GM21515 (cell line): ENCODE results near the gene TIMM13.
"Not testable (repeated sequence)": the region's sequence is repeated elsewhere in the genome, so short reads cannot be mapped to it uniquely, and the experiment has no call there.

Experiments used
- ATAC-seq: cut with Tn5 transposase; IDR thresholded peaks from one replicate; pipeline ENCODE4 v1.9.1; 2021; ENCODE audit not compliant: unreplicated experiment

TIMM13 gene

DNA sequence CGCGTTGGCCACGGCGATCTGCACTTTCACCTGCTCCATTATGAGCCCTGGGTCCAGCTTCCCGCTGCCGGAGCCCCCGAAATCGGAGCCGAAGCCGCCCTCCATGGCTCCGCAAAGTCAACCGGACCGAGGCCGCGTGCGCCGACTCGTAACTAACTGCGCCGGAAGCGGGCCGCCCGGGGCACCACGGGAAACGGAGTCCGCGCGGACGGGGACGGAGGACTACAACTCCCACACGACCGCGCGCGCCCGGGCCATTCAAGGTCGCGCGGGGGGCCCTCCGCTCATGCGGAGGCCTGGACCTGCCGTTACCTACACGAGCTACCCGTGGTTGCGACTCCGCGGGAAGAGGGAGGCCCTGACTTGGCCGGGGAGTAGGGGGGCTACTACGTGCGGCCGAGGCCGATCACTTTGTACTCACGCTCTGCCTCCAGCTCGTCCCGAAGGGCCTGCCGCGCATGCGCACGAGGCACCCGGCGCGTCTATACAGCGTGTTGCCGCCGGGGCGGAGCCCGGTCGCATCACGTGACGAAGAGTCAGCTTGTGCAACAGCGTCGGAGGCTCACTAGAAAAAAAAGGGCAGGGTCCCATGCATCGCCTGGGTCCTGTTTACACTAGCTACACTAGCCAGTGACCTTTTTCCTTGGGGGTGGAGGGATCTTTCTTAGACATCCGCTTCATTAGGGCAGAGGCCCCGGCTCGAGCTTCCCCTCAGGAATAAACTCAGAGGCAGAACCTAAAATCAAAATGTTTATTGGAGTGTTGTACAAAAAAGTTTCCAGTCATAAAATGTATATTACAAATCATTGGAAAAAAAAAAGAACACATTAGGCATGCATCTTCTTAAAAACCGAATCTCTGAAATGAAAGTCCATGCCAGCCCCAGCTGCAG lies at the start of gene TIMM13:
TIMM13 (minus strand) TSS at position 158 of the 892 bp plus-strand sequence; CDS start at position 105, 53 bp downstream.
- peak; percentile 60 for ATAC-seq

DNA sequence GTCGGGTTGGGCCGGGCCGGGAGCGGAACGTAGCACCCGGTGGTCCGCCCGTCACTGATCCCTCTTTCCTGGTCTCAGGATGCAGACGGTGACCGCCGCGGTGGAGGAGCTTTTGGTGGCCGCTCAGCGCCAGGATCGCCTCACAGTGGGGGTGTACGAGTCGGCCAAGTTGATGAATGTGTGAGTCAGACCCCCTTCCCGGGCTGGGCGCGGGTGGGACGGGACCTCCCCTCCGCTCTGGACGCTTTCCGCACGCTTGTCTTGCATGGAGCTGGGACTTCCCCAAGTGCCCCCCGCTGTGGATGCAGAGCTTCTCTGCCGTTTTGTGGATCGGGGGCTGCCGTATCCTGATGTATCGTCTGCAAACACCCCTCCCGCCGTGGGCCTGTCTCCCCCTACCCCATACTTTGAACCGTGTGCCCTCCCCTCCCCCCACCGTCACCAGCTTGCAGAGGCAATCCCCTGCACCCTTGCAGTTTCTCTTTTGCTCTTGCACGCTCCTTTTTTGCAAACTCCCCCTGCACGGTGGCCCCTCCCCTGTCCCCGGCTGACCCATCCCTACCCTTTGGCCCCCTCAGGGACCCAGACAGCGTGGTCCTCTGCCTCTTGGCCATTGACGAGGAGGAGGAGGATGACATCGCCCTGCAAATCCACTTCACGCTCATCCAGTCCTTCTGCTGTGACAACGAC lies 49.2 kb upstream of the TIMM13 start:
- no peak for ATAC-seq

DNA sequence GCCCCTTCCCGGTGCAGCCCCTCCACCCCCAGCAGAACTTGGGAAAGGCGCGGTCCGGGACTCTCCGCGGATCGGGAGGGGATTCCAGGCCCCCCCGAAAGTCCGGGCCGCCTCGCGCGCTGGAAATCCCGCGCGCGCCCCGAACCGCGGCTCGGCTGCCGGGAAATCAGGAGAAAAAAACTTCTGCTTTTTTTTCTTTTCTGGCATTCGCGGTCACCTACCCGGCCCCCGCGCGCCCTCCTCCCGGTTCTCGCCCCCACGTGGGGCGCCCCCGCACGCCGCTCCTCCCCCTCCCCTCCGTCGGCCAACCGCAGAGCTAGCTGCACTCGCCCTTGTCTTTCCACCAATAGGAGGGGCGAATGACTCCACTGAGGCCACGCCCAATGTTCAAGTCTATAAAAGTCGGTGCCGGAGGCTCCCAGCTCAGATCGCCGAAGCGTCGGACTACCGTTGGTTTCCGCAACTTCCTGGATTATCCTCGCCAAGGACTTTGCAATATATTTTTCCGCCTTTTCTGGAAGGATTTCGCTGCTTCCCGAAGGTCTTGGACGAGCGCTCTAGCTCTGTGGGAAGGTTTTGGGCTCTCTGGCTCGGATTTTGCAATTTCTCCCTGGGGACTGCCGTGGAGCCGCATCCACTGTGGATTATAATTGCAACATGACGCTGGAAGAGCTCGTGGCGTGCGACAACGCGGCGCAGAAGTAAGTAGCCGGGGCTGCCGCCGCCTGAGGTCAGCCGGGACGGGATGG lies 48.5 kb upstream of the TIMM13 start, which contains the start of gene GADD45B:
GADD45B (plus strand) TSS at position 426 of the 749 bp plus-strand sequence; CDS start at position 658, 232 bp downstream.
- peak; percentile 52 for ATAC-seq

DNA sequence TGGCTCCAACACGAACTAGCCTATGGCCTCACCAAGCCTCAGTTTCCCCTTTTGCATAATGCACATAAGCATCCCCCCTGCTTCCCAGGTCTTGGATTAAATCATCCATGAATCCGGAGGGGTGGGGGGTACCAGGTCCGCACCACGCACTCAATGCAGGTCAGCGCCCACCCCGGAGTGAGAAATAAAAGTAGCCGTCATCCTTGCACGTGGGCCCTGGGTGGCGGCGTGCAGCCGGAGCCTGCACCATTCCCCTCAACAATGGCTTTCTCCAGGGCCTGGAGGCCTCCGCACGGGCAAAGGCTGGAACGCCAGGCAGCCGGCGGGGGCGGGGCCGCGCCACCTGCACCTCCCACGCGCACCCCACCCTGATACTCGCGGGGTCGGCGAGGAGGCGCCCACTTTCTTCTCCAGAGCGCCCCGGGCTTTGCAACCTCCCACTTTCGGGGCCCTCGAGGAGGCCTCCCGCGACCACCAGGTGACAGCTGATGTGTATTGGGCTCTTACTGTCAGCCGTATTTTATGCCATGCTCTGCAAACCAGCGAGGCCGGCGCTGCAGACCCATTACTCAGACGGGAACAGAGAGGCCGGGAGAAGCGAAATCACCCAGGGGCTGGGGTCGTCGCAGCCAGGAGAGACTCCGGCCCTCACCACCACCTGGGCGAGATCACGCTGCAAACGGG lies 47.8 kb upstream of the TIMM13 start:
- ATAC-seq: peak; percentile 4

DNA sequence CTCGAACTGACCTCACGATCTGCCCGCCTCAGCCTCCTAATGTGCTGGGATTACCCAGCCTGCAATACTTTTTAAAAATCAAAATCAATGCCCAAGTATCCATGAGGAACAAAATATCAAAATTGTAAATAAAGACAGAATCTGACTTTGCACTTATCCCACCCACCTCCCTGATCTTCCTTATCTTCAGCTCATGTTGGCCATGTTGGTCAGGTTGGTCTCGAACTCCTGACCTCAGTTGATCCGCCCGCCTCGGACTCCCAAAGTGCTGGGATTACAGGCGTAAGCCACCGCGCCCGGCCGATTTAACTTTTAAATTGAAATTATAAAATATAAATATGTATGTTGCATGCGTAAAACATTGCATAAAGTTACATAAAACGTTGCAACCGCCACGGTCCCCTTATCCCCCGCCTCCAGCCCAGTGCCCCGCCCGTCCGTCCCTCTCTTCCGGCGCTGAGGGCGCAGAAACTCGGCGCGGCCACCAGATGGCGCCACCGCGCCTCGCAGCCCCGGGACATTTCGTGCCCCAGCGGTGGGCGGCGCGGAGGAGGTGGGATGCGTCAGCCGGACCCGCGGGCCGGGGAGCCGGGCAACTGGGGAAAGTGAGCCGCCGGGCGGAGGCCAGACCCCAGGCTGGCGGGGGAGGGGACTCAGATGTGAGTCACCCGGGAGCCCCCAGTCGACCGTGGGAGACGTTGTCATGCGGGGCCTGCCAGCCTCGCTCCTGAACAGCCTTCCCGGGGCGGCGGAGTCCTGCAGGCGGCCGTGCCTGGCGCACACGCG lies 47.0 kb upstream of the TIMM13 start:
- no peak for ATAC-seq

DNA sequence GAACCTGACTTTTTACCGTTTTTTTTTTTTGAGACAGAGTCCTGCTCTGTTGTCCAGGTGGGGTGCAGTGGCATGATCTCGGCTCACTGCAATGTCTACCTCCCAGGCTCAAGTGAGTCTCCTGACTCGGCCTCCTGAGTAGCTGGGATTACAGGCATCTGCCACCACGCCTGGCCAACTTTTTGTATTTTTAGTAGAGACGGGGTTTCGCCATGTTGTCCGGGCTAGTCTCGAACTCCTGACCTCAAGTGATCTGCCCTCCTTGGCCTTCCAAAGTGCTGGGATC lies 42.5 kb upstream of the TIMM13 start:
- not testable (repeated sequence) for ATAC-seq

DNA sequence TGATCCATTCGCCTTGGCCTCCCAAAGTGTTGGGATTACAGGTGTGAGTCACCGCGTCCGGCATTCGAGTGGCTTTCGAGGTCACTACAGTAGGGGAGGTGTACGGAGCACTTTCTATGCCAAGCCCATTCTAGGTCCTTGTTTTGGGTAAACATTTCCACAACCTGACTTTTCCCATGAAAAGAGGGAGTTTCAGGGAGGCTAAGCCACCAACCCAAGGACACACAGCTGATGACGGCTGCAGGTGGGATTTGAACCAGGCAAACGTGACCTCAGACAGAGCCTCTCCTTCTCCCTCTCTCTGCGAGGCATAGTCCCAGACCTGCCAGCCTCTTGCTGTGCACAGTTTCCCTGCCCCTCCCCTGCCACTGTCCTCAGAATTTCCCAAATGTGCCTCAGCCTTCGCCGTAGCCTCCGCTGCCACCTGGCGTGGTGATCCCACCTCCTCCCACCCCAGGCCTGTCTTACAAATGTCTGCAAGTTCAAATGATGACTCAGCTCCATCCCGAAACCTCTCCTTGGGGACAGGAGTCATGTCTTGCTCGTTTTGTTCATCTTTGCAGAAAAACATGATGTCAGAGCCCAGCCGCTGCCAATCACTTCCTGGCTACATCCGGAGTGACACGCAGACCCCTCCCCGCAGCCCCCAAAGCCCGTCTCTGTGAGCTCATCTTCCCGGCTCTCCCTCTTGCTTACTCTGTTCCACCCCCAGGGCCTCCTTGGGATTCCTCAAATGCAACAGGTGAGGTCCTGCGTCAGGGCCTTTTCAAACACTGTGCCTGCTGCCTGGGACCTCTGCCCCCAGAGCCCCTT lies 41.9 kb upstream of the TIMM13 start:
- no peak for ATAC-seq

DNA sequence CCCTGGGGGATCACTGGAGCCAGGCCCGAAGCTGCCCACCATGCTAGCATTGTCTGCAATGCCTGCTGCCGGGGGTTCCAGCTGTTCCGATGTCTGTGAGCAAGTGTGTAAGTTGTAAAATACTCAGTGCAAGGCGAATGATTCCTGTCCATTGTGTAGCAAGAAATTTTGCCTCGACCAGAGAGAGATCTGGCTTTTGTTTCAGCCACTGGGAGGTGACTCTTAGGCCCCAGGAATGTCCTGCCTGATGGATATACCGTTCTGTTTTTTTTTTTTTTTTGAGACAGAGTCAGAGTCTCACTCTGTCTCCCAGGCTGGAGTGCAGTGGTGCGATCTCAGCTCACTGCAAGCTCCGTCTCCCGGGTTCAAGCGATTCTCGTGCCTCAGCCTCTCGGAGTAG lies 41.2 kb upstream of the TIMM13 start:
- ATAC-seq: no peak

DNA sequence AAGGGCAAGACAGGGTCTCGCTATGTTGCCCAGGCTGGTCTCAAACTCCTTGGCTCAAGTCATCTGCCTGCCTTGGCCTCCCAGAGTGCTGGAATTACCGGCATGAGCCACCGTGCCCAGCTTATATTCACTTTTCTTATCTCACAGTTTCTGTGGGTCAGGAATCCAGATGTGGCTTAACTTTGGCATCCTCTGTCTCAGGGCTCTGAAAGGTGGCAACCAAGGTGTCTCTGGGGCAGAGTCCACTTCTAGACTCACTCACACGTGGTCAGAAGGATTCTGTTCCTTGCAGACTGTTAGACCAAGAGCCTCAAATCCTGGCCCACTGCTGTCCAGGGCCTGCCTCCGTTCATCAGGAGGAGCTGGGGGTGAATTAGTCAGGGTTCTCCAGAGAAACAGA lies 37.0 kb upstream of the TIMM13 start:
- ATAC-seq: no peak

DNA sequence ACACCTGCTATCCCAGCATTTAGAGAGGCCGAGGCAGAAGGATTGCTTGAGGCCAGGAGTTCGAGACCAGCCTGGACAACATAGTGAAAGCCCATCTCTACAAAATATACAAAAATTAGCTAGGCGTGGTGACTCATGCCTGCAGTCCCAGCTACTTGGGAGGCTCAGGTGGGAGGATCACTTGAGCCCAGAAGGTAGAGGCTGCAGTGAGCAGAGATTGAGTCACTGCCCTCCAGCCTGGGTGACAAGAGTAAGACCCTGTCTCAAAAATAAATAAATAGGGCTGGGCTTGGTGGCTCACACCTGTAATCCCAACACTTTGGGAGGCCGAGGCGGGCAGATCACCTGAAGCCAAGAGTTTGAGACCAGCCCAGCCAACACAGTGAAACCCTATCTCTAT lies 36.3 kb upstream of the TIMM13 start:
- not testable (repeated sequence) for ATAC-seq

DNA sequence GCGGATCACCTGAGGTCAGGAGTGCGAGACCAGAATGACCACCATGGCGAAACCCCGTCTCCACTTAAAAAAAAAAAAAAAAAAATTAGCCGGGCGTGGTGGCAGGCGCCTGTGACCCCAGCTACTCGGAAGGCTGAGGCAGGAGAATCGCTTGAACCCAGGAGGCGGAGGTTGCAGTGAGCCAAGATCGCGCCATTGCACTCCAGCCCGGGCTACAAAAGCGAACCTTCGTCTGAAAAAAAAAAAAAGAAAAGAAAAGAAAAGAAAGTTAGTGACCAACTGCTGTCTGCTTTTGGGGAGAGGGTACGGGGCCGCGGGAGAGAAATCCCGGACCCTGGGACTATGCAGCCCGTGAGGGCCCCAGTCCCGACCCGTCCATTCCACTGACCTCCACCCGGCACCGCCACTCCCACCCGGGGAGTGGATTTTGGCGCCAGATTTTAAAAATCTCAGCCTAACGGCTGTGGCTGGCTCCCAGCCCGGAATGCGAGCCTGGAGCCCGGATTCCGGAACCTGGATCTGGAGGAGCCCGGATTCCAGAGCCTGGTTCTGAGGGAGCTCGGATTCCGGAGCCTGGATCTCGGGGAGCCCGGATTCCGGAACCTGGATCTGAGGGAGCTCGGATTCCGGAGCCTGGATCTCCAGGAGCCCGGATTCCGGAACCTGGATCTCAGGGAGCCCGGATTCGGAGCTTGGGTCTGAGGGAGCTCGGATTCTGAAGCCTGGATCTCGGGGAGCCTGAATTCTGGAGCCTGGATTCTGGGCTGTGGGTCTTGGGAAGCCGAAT lies 35.4 kb upstream of the TIMM13 start:
- ATAC-seq: no peak

DNA sequence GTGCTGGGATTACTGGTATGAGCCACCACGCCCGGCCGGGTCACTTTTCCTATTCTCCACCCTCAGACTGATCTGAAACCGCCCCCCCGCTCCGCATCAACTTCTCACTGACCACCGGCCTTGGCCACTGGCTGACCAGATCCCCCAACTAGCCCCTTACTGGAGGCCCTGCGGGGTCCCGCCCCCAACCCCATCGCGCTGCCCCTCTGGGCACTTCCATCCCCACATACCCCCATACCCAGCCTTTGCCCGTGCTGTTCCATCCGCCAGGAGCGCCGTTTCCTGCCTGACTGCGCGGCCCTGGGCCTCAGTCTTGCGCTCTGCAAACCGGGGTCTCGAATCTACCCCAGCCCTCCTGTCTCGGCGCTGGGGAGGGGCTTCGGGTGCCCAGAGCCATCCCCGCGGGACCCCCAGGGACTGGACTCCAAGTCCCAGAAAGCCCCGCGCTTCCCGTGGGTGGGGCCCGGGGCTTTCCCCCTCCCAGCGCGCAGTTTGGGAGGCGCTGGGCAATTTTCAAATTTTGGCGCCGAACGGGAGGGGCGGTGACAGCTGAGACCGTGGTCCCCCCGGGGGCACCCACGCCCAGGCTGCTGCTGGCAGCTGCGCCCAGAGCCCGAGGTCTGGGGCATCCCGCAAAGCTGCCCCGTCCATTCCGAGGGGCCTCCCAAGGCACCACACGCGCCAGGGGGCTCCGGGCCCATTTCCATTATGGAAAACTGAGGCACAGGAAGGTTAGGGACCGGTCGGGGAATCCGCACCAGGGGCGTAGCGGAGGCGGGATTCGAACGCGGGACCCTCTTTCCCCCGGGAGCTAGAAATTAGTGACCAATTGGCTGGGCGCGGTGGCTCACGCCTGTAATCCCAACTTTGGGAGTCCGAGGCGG lies 34.6 kb upstream of the TIMM13 start:
- ATAC-seq: no peak

DNA sequence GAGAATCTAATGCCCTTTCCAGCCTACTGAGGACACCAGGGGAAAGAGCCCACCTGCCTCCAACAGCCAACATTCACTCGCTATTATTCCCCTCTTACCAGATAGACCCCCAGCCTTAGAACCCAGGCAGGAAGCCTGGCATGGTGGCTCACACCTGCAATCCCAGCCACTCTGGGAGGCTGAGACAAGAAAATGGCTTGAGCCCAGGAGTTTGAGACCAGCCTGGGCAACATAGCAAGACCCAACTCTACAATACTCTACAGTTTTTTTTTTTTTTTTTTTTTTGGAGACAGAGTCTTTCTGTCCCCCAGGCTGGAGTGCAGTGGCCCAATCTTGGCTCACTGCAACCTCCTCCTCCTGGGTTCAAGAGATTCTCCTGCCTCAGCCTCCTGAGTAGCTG lies 32.9 kb upstream of the TIMM13 start:
- ATAC-seq: no peak

DNA sequence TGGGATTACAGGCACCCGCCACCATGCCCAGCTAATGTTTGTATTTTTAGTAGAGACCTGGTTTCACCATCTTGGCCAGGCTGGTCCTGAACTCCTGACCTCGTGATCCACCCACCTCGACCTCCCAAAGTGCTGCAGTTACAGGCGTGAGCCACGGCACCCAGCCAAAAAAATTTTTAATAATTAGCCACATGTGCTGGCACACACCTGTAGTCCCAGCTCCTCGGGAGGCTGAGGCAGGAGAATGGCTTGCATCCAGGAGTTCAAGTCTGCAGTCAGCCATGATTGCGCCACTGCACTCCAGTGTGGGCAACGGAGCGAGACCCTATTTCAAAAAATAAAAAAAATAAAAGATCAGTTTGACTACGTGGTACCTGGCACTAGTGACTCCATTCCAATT lies 31.4 kb upstream of the TIMM13 start:
- ATAC-seq: not testable (repeated sequence)

DNA sequence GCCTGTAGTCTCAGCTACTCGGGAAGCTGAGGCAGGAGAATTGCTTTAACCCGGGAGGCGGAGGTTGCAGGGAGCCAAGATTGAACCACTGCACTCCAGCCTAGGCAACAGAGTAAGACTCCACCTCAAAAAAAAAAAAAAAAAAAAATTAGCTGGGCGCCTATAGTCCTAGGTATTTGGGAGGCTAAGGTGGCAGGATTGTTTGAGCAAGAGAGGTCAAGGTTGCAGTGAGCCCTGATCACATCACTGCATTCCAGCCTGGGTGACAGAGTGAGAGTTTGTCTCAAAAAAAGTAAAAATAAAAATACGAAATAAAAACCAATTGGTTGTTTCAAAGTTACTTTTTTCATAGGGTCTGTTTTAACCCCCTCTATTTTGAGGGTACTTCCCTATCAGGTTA lies 30.7 kb upstream of the TIMM13 start:
- no peak for ATAC-seq

DNA sequence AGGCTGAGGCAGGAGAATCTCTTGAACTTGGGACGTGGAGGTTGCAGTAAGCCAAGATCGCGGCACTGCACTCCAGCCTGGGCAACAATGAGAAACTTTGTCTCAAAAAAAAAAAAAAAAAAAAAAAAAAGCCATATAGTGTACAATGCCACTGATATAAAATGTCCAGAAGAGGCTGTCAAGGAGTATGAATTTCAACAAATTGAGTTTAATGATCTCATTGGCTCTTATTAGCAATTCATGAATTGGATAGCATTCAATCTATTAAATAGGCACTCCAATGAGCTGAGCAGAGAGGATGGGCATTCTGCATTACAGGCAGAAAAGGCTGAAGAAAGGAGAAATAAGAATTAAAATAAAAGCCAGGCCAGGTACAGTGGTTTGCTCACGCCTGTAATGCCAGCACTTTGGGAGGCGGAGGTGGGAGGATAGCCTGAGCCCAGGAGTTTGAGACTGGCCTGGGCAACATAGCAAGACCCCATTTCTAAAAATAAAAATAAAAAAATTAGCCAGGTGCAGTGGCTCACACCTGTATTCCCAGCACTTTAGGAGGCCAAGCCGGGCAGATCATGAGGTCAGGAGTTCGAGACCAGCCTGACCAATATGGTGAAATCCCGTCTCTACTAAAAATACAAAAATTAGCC lies 30.1 kb upstream of the TIMM13 start:
- no peak for ATAC-seq
